HG03135 (cell line): ENCODE data around the gene PAFAH1B1.
A peak's percentile ranks its signal among the peaks of the same experiment; 100 is the strongest.
"Not testable (repeated sequence)": the region's sequence is repeated elsewhere in the genome, so short reads cannot be mapped to it uniquely, and the experiment has no call there.

Experiments
- ATAC-seq: cut with Tn5 transposase; IDR thresholded peaks from one replicate; pipeline ENCODE4 v1.9.1; 2021; ENCODE audit warnings: mild to moderate bottlenecking, moderate library complexity; ENCODE audit not compliant: unreplicated experiment

PAFAH1B1 gene

DNA sequence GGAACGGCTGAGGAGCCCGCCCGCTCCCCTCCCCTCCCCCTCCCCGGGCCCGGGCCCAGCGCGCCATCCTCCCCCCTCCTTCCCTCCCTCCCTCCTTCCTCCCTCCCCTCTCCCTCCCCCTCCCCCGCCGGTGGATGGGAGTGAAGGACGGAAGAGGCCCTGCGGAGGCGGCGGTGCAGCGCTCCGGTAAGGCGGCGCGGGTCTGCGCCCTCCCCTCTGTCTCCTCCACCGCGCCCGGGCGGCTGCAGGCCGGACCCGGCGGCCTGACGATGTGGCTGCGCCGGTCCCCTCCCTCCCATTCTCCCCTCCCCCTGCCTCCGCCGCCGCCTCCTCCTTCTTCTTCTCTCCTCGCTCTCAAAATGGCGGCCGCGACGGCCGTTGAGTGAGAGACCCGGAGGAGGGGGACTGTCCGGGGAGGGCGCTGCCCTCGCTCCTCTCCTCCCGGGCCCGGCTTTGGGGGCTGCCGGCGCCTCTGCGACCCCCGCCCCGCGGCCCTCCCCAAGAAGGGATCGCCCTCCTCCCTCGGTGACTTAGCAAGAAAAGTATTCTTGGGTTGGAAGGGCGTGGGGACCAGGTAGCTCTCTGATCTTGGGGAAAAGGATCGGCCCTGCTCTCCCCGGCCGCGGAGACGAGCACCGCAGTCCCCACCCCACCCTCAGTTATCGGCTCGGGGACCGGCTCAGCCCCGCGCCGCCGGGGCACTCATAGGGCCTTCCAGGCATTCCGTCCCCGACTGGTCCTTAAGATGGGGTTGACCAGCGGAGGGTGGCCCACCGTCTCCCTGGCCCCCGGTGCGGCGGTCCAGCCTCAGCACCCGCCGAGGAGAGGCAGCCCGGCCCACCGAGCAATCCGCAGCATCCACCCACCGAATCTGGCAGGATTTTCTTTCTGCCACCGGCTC, 617 bp downstream of the PAFAH1B1 start:
- peak; percentile 51 for ATAC-seq

DNA sequence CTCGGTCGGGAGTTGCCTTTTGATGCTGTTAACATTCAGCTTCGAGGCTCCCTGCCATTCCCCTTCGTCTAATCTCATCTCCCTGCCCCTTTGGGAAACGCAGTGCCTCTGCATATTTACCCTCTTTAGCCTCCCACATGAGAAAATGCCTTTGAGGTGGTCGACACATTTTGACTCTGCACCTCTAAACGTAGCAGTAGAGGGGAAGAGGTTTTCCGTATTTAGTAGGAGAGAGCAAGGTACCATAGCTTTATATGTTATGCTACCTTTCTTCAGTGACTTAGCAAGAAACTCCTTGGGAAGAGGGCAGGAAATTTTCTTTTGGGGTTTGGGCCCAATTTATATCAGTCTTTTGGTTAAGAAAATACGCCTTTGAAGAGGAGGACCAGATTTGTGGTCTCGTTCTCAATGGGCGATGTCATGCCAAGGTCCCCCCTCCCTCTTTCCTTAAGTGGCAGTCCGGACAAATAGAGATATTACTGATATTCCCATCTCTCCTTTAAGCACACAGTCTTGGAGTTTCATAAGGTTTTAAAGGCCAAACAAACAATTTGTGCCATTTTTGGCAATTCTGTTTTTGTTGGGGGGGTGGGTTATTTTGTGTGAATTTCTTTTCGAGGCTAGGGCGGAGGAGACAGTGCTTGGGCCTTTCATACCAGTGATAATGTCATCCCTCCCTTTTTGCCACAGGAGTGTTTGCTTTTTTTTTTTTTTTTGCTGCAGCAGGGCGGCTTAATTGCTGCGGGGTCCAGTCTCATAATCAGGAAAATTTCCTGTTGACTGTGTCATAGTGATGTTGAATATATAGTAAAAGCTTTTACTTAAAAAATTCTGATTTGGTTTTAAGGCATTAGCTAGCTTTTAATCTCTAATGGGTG, 1.5 kb downstream of the PAFAH1B1 start:
- ATAC-seq: no peak

GRCh38 chr17:2595716-2596115, 2.3 kb downstream of the PAFAH1B1 start:
- ATAC-seq: no peak

- ATAC-seq: no peak
Measured at GRCh38 chr17:2598166-2598565, 4.7 kb downstream of the PAFAH1B1 start.

DNA sequence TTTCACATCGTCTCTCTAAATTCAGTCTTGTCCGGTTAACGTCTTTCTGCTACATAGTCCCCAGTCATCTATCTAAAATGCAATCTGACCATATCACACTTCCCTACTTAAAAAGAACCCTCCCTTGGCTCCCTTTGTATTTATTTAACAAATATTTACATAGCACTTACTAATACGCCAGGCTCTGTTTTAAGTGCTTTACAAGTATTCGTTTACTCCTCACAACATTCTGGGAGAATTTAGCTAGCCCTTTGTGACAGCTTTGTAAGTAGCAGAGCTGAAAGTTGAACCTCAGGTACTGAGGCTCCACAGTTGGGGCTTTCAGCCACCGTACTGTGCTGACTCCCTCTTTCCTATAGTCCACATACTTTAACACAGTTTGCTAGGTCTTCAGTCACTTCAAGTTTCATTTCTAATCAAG, 9.2 kb downstream of the PAFAH1B1 start:
- ATAC-seq: no peak

DNA sequence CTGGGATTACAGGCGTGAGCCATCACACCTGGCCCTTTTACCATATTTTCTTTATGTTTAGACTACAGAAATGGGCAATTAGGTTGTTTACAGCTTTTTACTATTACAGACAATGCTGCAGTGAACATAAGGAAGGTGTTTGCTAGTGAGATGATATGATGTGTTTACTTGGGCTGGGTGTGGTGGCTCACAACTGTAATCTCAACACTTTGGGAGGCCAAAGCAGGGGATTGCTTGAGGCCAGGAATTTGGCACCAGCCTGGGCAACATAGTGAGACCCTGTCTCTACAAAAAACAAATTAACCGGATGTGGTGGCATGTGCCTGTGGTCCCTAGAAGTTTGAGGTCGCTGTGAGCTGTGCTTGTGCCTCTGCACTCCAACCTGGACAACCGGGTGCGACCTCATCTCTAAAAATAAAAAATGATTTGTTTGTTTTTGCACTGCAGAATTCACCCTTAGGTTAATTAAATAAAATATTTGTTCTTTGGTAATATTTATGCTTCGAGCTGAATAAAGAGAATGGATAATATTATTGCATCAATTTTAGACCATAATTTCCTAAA, 15.0 kb downstream of the PAFAH1B1 start:
- ATAC-seq: no peak

DNA sequence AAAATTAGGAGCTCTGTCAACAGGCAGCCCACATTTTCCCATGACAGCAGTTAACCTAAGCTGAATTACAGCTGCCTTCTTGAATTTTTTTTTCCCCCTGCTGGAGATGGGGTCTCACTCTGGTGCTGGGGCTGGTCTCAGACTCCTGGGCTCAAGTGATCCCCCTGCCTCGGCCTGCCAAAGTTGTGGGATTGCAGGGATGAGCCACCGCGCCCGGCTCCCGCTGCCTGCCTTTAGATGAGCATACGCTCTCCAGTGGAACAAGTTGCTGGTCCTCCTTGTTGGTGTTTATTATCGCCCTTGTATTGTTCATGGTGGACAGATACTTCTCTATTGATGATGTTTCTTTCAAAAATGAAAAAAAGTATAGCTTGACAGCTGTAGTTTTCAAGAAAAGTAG, 15.6 kb downstream of the PAFAH1B1 start:
- ATAC-seq: no peak

DNA sequence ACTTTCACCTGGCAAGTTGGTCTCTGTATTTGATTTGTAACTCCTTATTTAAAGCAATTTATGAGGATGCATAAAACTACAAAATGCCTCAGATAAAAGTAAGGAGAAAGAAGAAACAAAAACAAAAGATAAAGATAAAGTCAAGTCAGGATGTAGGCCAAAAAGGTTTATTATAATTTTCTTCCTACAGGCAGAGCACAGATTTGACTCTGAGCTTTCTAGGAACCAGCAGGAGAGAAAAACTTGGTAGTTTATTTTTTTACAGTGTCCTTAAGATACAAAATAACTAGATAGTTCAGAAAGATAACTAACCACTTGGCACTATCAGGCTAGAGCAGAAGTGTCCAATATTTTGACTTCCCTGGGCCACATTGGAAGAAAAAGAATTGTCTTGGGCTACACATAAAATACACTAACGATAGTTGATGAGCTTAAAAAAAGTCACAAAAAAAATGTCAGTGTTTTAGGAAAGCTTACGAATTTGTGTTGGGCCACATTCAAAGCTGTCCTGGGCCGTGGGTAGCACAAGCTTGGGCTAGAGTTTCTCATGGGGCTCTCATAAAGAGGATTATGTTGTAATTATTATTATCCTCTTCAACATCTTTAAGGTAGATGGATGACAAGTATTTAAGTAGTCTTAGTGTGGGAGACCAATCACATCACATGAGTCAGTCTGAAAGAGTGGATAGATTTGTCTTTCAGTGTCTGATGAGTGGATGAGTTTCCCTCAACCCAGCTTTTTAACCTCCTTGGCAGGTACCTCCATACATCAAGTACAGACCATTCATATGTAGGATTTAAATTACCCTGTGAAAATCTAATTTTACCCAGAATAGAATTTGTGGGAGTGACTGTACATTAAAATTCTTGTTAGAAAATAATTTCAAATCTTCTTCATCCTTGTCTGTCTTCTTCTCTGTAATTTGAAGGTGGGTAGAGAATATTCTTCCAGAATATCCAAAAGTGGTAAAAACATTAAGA, 17.0 kb downstream of the PAFAH1B1 start:
- no peak for ATAC-seq

DNA sequence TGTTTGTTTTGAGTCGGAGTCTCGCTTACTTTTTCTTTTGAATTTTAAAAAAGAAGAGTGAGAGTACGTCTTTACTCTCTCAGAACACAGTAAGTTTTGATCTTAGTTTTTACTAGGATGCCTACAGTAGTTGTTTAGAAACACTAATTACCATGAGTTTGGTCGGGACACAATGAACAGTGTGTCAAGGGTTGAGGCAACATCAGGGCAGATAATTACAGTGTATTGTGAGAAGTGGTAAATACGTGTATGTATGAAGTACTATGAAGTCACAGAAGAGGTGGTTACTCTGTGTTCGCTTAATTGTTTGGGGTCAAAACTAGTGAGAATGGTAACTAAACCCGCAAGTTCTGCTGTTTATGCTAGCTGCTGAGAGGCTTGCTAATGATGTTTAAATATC, 18.2 kb downstream of the PAFAH1B1 start:
- no peak for ATAC-seq

DNA sequence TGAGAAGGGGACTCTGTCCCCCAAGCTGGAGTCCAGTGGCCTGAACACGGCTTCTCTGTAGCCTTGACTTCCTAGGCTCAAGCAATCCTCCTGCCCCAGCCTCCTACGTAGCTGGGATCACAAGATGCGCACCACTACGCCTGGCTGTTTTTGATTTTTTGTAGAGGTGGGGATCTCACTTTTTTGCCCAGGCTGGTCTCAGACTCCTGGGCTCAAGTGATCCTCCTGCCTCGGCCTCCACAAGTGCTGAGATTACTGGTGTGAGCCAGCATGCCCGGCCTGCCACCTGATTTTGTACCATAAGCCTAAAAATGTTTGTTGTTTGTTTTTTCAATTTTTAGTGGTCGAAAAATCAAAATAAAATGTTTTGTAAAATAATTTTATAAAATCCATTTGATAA, 19.2 kb downstream of the PAFAH1B1 start:
- no peak for ATAC-seq

DNA sequence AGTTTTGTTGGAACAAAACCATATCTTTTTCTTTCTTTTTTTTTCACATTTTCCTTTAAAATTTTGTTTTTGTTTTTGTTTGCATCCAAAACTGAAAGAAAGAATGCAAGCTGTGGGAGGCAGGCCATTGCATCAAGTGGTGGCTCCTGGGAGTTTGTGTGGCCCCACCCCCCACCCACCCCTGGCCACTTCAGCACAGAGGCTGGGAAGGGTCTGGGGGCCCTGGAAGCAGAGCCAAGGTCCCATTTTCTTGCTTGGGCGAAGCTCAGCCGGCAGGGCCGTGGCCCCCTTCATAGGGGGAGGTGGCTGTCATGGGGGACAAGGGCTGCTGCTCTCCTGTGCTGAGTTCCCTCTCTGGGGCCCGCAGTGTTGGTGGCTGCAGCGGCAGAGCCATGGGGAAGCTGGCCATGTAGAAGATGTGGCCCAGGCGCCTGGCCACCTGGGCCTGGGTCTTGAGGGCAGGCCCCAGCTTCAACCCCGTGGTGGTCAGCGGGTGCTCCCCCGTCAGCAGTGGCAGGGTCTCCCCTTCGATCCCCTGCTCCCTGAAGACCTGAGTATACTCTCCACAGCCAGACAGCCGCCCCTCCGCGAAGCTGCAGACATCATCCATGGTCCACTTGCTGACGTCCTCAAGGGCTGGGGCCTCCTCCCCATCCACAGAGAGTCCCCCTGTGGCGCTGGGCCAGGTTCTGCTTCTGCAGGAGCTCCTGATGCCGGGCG, 19.8 kb downstream of the PAFAH1B1 start:
- no peak for ATAC-seq

DNA sequence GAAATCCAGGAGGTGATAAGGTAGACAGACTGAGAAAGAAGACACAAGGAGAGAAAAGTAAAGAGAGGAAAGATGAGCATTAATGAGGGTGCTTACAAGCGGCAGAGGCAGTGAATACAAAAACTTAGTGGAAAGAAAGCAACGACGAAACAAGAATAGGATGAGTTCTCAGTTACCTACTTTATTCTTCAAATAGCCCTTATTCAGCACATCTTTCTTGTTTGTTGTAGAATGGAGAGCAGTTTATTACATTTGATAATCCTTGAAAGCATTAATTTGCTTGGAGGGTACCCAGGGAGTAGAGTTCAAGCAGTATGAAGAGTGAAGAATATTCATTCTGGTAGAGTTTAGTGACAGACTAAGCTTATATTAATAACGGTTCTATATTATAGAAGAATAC, 22.4 kb downstream of the PAFAH1B1 start:
- no peak for ATAC-seq

- ATAC-seq: no peak
Measured at GRCh38 chr17:2621241-2621640, 27.8 kb downstream of the PAFAH1B1 start.

- ATAC-seq: not testable (repeated sequence)
Measured at GRCh38 chr17:2621951-2622405, 28.5 kb downstream of the PAFAH1B1 start.

DNA sequence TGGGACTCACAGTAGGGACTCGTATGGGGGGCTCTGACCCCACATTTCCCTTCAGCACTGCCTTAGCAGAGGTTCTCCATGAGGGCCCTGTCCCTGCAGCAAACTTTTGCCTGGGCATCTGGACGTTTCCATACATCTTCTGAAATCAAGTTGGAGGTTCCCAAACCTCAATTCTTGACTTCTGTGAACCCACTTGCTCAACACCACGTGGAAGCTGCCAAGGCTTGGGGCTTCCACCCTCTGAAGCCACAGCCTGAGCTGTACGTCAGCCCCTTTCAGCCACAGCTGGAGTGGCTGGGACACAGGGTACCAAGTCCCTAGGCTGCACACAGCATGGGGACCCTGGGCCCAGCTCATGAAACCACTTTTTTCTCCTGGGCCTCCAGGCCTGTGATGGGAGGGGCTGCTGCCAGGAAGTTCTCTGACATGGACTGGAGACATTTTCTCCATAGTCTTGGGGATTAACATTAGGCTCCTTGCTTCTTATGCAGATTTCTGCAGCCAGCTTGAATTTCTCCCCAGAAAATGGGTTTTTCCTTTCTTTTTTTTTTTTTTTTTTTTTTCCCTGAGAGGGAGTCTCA, 29.4 kb downstream of the PAFAH1B1 start:
- ATAC-seq: not testable (repeated sequence)

DNA sequence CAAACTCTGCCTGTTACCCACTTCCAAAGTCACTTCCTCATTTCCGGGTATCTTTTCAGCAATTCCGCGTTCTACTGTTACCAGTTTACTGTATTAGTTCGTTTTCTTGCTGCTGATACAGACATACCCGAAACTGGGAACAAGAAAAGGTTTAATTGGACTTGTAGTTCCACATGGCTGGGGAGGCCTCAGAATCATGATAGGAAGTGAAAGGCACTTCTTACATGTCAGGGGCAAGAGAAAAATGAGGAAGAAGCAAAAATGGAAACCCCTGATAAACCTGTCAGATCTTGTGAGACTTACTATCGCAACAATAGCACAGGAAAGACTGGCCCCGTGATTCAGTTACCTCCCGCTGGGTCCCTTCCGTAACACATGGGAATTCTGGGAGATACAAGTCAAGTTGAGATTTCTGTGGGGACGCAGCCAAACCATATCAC, 30.9 kb downstream of the PAFAH1B1 start:
- ATAC-seq: no peak

- ATAC-seq: not testable (repeated sequence)
Measured at GRCh38 chr17:2626626-2627219, 33.3 kb downstream of the PAFAH1B1 start.

DNA sequence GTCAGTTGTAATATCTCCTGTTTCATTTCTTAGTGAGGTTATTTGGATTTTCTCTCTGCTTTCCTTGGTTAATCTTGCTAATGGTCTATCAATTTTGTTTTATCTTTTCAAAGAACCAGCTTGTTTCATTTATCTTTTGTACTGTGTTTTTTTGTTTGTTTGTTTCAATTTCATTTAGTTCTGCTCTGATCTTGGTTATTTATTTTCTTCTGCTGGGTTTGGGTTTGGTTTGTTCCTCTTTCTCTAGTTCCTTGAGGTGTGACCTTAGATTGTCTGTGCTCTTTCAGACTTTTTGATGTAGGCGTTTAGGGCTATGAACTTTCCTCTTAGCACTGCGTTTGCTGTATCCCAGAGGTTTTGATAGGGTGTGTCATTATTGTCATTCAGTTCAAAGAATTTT, 35.5 kb downstream of the PAFAH1B1 start:
- not testable (repeated sequence) for ATAC-seq

DNA sequence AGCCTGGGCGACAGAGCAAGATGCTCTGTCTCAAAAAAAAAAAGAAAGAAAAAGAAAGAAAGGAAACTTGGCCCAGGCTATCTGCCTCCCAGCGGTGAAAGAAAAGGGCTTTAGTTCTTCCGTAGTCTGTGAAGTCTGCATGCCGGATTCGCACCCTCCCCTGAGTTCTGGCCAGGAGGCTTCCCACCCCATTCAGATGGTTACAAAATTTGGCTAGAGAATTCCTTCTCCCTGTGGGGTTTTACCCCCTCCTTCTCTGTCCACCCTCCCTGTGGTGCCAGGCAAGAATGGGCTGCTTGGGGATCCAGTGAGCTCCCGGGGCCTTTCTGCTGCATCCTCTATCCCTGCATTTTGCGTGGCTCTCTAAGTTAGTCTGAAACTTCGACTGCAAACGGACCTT, 37.8 kb downstream of the PAFAH1B1 start:
- no peak for ATAC-seq
